ENCODE results near the gene RASGRP1.

- TF ChIP-seq, protein P1, sequence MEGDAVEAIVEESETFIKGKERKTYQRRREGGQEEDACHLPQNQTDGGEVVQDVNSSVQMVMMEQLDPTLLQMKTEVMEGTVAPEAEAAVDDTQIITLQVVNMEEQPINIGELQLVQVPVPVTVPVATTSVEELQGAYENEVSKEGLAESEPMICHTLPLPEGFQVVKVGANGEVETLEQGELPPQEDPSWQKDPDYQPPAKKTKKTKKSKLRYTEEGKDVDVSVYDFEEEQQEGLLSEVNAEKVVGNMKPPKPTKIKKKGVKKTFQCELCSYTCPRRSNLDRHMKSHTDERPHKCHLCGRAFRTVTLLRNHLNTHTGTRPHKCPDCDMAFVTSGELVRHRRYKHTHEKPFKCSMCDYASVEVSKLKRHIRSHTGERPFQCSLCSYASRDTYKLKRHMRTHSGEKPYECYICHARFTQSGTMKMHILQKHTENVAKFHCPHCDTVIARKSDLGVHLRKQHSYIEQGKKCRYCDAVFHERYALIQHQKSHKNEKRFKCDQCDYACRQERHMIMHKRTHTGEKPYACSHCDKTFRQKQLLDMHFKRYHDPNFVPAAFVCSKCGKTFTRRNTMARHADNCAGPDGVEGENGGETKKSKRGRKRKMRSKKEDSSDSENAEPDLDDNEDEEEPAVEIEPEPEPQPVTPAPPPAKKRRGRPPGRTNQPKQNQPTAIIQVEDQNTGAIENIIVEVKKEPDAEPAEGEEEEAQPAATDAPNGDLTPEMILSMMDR (optimal IDR thresholded peaks at IDR 0.05 in 1 of 3, IDR thresholded peaks at IDR 0.05 in 1 of 3, conservative IDR thresholded peaks at IDR 0.05 in 1 of 3; ENCODE audit: extremely low read depth in 1 of 3, insufficient read depth in 2 of 3, low read length in 3 of 3): no peak
- TF ChIP-seq EZH2 (IDR thresholded peaks at IDR 0.05; ENCODE audit: low read length): no peak
Measured at GRCh38 chr15:38518084-38518483, 46.5 kb downstream of the RASGRP1 start.

Measured in keratinocyte (primary cell).